GM13977 (cell line): ENCODE results near the gene OAF.

Source experiments
- DNase-seq: peaks from one replicate; pipeline ENCODE4 v3.0.0; 2012; ENCODE audit warnings: low spot score
- CTCF ChIP-seq: IDR thresholded peaks from 2 replicates; pipeline ENCODE4 v1.5.1; 2012; ENCODE audit warnings: mild to moderate bottlenecking, control low read depth; ENCODE audit not compliant: insufficient read depth; ENCODE audit errors: extremely low read depth, missing control alignments
- in situ Hi-C: fragments of 300-500 bp; cut with MboI; formaldehyde crosslinking; loops from one replicate; pipeline ENCODE4 v1.12.0; 2022; ENCODE audit warnings: low sequenced_read_pairs, low pct_unique_long_range_greater_than_20kb, mixed read lengths, inconsistent platforms; ENCODE audit not compliant: unreplicated experiment

OAF gene

GRCh38 chr11:120186774-120187591 is 23.8 kb upstream of the OAF start:
- in situ Hi-C loops = no loop called here
- no peak for TF ChIP-seq CTCF
- DNase-seq = peak; percentile 46

- DNase-seq = no peak
- TF ChIP-seq CTCF = no peak
- in situ Hi-C loops = no loop called here
Measured at GRCh38 chr11:120188371-120188770, 22.5 kb upstream of the OAF start.

- no peak for TF ChIP-seq CTCF
- in situ Hi-C loops = no loop called here
- DNase-seq = no peak
Measured at GRCh38 chr11:120188811-120189455, 21.9 kb upstream of the OAF start.

- no peak for TF ChIP-seq CTCF
- no peak for DNase-seq
- in situ Hi-C loops = no loop called here
Measured at GRCh38 chr11:120191058-120191457, 19.8 kb upstream of the OAF start.

DNA sequence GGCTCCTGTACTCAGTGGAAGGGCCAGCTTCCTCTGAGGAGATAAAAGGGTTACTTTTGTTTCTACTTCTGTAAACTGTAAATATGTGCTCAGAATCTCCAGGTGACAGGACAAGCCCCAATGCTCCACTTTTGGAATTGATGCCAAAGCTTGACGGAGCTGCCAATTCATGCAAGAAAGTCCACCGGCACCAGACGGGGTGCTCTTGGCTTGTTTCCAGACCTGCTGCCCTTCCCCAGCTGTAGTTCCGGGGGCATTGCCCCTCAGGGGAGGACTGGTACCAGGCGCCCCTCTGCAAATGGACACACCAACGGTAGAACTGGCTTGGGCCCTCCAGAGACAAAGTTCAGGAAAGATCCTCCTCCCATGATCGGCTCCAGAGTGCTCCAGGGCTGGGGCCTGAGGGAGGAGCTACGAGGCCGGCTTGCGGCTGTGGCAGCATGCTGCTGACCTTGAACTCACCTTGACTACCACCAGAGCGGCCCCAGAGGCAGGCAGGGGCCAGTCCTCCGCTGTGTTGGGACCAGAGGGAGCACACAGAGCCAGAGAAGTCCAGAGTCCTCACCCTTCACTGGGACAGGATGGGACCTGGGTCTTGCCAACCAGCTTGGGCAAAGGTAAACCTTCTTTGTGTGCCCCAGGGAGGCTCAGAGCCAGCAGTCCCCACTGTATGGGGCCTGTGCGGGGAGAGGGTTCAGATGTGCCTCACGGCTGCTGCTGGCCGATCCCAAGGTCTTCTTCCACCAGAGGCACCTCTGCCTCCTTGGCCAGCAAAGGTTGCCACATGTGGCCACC is 17.8 kb upstream of the OAF start:
- no peak for TF ChIP-seq CTCF
- no peak for DNase-seq
- in situ Hi-C loops = no loop called here

GRCh38 chr11:120194166-120194565 is 16.7 kb upstream of the OAF start:
- TF ChIP-seq CTCF = no peak
- no peak for DNase-seq
- in situ Hi-C loops = no loop called here
